ENCODE results near the gene ATG4D.

DNA sequence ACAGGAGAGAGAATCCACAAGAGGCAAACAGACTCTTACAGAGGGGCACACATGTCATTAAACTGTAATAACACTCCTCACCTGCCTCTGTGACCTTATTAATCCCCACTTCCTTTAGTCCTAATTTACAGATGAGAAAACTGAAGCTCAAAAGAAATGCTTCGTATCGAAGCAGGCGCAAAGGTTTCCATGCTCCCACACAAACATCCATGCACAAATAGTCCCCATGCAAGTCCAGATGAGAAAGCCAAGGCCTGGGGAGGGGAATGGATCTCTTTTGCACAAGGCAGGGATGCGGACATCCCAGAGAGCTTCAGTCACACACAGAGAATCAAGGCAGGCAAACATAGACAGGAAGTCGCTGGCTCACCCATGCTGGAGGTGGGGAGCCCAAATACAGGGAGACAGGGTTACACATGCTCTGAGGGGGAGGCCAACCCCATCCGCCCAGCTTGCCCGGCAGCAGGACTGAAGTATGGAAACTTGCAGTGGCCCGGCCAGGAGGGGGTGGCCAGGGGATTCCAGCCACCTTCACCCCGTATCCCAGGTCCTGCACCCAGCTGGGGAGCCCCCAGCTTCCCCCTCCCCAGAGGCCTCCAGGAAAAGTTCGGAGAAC, 26.9 kb upstream of the ATG4D start:
- TF ChIP-seq POLR2A (IDR thresholded peaks at IDR 0.05): no peak
- TF ChIP-seq, protein P1, sequence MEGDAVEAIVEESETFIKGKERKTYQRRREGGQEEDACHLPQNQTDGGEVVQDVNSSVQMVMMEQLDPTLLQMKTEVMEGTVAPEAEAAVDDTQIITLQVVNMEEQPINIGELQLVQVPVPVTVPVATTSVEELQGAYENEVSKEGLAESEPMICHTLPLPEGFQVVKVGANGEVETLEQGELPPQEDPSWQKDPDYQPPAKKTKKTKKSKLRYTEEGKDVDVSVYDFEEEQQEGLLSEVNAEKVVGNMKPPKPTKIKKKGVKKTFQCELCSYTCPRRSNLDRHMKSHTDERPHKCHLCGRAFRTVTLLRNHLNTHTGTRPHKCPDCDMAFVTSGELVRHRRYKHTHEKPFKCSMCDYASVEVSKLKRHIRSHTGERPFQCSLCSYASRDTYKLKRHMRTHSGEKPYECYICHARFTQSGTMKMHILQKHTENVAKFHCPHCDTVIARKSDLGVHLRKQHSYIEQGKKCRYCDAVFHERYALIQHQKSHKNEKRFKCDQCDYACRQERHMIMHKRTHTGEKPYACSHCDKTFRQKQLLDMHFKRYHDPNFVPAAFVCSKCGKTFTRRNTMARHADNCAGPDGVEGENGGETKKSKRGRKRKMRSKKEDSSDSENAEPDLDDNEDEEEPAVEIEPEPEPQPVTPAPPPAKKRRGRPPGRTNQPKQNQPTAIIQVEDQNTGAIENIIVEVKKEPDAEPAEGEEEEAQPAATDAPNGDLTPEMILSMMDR (IDR thresholded peaks at IDR 0.05): no peak
- no peak for TF ChIP-seq POLR2AphosphoS5 (IDR thresholded peaks at IDR 0.05)

Measured in upper lobe of left lung (tissue), 4 donors.